Measurements from ENCODE around the gene SLC26A11. TPM values are rescaled to one million over a fixed set of nuclear protein-coding genes. Genes with fewer than 3 reads are reported as not detected.

The SLC26A11 gene
- total RNA-seq, 4 donors from 2014 or later: 13.2 to 24.7 (median 17.0) TPM

DNA sequence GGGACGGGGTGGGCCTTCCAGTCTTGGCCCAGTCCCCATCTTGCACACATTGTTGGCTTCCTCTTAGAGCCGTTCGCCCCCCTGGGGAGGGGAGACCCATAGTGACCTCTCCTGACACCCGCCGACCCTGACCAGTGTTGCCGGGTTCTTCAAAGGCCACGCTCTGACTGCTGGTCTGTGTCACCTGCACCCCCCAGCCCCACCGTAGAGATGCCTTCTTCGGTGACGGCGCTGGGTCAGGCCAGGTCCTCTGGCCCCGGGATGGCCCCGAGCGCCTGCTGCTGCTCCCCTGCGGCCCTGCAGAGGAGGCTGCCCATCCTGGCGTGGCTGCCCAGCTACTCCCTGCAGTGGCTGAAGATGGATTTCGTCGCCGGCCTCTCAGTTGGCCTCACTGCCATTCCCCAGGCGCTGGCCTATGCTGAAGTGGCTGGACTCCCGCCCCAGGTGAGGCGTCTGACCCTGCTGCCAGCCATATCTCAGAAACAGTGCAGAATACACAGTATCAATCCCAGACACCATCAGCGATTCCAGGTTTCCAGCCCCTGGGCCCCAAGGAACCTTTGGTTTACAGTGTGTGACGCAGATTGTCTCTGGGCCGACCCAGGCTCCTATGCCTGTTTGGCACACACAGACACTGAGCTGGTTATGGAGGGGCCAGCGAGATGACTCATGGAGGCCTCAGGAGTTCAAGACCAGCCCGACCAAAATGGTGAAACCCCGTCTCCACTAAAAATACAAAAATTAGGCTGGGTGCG, 1.3 kb downstream of the SLC26A11 start:
- in situ Hi-C loops (cut with MboI; ENCODE audit: low pct_ligation_motif_present in 1 of 4, low pct_unique_long_range_greater_than_20kb in 1 of 4, low sequenced_read_pairs in 3 of 4): no loop called here
- Histone ChIP-seq H3K36me3 (no peaks in the 10 kb centered on the region), H3K4me1 (peaks cover 3 to 27% (median 20%) of the 10 kb centered on the region in 4 donors), H3K27ac (peak overlapping the region in 1 of 4 donors; percentile 89), H3K27me3 (no peaks in the 10 kb centered on the region), H3K4me3 (peak overlapping the region in 3 of 4 donors; percentile 88 to 94 (median 88)), H3K9me3 (no peaks in the 10 kb centered on the region)
- TF ChIP-seq CTCF (IDR thresholded peaks at IDR 0.05): no peak
- no peak for TF ChIP-seq EP300 (IDR thresholded peaks at IDR 0.05; ENCODE audit: low read depth)
- no peak for TF ChIP-seq POLR2A (IDR thresholded peaks at IDR 0.05)
- TF ChIP-seq POLR2AphosphoS5 (IDR thresholded peaks at IDR 0.05): no peak
- WGBS, 2 donors (ENCODE audit: low coverage in 1 of 2): 77% methylated on average over 26 of the region's 29 CpGs; no CpG with 5 or more reads in 1 of the 2 donors
- no peak for DNase-seq
- intact Hi-C loops (cut with DNase I; ENCODE audit: low total_unique reads): no loop called here

DNA sequence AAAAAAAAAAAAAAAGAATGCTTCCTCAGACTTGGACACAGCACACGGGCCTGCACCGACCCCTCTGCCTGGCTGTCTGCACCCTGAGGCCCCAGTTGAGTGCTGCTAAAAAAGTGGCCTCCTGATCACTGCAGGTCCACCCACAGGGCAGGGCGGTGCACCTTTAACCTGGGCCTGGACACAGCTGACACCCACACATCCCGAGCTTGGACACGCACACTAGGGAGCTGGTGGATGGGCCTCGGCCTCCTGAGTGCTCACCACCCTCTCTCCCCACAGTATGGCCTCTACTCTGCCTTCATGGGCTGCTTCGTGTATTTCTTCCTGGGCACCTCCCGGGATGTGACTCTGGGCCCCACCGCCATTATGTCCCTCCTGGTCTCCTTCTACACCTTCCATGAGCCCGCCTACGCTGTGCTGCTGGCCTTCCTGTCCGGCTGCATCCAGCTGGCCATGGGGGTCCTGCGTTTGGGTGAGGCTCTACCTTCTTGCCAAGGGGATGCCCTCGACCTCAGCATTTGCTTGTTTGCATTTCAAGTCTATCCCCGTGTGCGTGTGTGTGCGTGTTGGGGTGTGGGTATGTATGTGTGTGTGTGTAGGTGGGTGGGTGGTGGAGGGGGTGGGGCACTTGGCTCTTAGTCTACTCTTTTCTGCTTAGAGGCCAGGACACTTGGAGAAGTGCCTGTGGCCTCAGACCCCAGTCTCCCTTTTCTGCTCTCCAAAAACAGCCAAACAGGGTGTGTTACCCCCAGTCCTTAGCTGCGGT, 2.3 kb downstream of the SLC26A11 start:
- WGBS, 2 donors (ENCODE audit: low coverage in 1 of 2): 91 to 97% methylated on average over 11 to 18 of the region's 18 CpGs
- in situ Hi-C loops (cut with MboI; ENCODE audit: low pct_ligation_motif_present in 1 of 4, low pct_unique_long_range_greater_than_20kb in 1 of 4, low sequenced_read_pairs in 3 of 4) (no loop called here), intact Hi-C loops (cut with DNase I; ENCODE audit: low total_unique reads) (no loop called here)
- Histone ChIP-seq H3K36me3 (no peaks in the 10 kb centered on the region), H3K27ac (no peak overlapping the region), H3K9me3 (no peaks in the 10 kb centered on the region), H3K4me3 (no peak overlapping the region), H3K27me3 (no peaks in the 10 kb centered on the region), H3K4me1 (peaks cover 3 to 27% (median 20%) of the 10 kb centered on the region in 4 donors)
- no peak for DNase-seq
- TF ChIP-seq POLR2A (IDR thresholded peaks at IDR 0.05) (no peak), EP300 (IDR thresholded peaks at IDR 0.05; ENCODE audit: low read depth) (no peak), CTCF (IDR thresholded peaks at IDR 0.05) (no peak), POLR2AphosphoS5 (IDR thresholded peaks at IDR 0.05) (no peak)

DNA sequence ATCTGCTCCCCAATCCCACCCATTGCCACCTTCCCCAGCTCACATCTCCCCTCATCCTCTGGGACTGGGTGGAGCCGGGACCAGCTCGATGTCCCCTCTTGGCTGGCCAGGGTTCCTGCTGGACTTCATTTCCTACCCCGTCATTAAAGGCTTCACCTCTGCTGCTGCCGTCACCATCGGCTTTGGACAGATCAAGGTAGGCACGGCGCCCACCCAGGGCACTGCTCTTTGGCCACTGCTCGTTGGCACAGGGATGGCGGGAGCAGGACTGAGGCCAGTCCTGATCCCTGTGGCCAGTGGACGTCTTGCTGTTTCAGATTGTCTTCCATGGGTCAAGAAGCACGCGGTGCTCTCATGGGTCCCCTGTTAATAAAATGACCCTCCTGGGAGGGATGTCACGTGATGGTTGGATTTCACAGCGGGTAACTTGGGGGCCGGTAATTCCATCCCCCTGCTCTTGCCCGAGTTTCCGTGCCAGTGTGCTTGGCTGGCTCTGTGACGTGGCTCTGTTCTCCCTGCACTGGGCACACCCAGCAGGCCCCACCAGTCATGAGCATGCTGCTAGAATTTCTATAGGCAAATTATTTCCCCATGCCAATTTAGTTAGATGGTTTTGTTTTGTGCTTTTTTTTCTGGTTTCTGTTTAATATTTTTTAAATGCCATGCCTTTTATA, 3.1 kb downstream of the SLC26A11 start:
- intact Hi-C loops (cut with DNase I; ENCODE audit: low total_unique reads): no loop called here
- Histone ChIP-seq H3K4me3 (no peak overlapping the region), H3K27ac (no peak overlapping the region), H3K36me3 (no peaks in the 10 kb centered on the region), H3K4me1 (peaks cover 3 to 26% (median 19%) of the 10 kb centered on the region in 4 donors), H3K9me3 (no peaks in the 10 kb centered on the region), H3K27me3 (no peaks in the 10 kb centered on the region)
- DNase-seq: no peak
- TF ChIP-seq POLR2A (IDR thresholded peaks at IDR 0.05) (no peak), EP300 (IDR thresholded peaks at IDR 0.05; ENCODE audit: low read depth) (no peak), CTCF (IDR thresholded peaks at IDR 0.05) (no peak)
- 91 to 100% methylated on average over 2 to 18 of the region's 18 CpGs for WGBS, 2 donors (ENCODE audit: low coverage in 1 of 2)
- in situ Hi-C loops (cut with MboI; ENCODE audit: low pct_ligation_motif_present in 1 of 4, low pct_unique_long_range_greater_than_20kb in 1 of 4, low sequenced_read_pairs in 3 of 4): no loop called here

All from transverse colon (tissue), 4 donors.